Measurements from ENCODE around the gene SPOP.
"Not testable (repeated sequence)": the region's sequence is repeated elsewhere in the genome, so short reads cannot be mapped to it uniquely, and the experiment has no call there.

The SPOP gene

DNA sequence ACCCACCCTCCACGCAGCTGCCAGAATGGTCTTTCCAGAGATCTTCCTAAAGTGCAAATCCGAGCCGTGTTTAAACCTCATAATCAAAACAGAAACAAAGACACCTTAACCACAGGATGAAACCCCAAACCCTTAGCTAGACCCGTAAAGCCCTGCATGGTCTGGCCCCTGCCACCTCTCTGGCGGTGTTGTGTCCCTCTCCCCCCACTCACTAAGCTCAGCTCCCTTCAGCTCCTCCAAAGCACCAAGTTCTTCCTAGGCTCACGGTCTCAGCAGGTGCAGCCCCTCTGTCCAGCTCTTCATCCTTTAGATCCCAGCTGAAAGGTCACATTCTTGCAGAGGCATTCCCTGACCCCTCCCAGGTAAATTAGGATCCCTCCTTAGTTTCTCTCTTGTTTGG, 106.6 kb downstream of the SPOP start:
- TF ChIP-seq, protein P1, sequence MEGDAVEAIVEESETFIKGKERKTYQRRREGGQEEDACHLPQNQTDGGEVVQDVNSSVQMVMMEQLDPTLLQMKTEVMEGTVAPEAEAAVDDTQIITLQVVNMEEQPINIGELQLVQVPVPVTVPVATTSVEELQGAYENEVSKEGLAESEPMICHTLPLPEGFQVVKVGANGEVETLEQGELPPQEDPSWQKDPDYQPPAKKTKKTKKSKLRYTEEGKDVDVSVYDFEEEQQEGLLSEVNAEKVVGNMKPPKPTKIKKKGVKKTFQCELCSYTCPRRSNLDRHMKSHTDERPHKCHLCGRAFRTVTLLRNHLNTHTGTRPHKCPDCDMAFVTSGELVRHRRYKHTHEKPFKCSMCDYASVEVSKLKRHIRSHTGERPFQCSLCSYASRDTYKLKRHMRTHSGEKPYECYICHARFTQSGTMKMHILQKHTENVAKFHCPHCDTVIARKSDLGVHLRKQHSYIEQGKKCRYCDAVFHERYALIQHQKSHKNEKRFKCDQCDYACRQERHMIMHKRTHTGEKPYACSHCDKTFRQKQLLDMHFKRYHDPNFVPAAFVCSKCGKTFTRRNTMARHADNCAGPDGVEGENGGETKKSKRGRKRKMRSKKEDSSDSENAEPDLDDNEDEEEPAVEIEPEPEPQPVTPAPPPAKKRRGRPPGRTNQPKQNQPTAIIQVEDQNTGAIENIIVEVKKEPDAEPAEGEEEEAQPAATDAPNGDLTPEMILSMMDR (IDR thresholded peaks at IDR 0.05; ENCODE audit: low read depth, low read length) = no peak
- H3K4me3 ChIP-seq (ENCODE audit: low read depth, low read length) = no peak overlapping the region

DNA sequence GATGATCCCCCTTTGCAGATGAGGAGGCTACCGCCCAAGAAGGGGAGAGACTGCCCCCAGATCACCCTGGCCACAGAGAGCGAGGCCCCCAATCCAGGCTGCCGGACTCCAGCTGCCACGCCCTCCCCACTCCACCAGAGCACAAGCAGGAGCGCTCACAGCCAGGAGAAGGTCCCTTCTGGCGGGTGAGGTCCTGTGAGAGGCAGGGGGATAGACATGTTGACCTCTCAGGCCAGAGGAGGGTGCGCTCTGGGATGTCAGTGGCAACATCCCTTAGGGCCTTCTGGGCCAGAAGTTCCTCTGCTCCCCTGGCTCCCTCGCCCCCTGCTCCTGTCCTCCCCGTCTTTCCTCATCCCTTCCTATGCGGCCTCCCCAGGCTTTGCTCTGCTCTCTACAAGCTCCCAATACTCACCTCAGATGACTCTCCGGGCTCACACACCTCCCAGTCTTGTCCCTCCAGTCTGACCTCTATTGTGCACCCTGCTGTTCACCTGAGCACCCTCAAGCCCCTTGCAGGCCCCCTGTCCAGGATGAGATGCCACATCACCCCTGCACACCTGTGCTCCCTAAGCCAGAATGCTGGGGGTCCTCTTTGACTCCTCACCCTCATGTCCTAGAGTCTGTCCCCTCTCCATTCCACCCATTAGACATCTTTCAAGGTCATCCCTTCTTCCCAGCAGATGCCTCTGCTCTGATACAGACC, 107.2 kb downstream of the SPOP start:
- H3K4me3 ChIP-seq (ENCODE audit: low read depth, low read length) = no peak overlapping the region
- TF ChIP-seq, protein P1 (IDR thresholded peaks at IDR 0.05; ENCODE audit: low read depth, low read length) = no peak

DNA sequence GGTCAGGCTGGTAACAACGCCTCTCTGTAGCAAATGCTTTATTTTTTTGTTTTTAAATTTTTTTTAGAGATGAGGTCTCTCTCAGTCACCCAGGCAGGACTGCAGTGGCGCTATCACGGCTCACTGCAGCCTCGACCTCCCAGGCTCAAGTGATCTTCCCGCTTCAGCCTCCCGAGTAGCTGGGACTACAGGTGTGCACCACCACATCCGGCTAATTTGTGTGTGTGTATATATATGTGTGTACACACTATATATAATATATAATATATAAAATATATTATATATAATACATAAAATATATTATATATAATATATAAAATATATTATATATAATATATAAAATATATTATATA, 109.2 kb downstream of the SPOP start:
- H3K4me3 ChIP-seq (ENCODE audit: low read depth, low read length) = not testable (repeated sequence)

DNA sequence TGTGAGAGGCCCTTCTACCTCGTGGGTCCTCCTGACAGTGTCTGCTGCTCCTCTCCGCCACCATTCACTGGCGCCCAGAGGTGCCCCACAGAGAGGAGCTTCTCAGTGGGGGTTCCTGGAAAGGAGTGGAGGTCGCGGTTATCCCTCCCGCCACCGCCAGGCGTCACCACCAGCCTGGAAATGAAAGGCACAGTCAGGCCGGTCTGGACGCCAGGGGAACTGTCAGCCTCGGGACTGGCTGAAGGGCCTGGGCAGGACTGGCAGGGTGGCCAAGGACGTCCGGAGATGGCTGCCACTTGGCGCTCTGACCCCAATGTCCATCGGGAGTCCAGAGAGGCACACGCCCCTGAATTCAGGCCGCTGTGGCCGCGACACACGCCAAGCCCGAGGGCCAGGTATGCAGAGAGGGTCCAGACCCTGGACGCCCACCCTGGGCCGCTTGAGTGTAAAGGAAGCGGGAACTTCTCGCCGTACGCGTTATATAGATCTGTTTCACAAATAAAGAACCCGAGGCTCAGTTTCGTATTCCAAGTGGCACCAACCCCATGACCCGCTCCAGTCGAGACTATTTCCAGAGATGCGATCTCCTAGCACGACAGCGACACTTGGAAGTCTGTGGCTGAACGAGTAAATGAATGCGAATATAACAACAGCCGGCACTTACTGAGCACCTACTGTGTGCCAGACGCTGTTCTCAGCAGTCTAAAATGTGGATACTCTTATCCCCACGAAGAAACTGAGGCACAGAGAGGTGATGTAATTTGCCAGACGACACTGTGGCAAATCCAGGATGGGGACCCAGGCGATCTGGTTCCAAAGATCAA, 109.8 kb downstream of the SPOP start:
- peak overlapping the region; percentile 34 for H3K4me3 ChIP-seq (ENCODE audit: low read depth, low read length)
- TF ChIP-seq, protein P1 (IDR thresholded peaks at IDR 0.05; ENCODE audit: low read depth, low read length) = peak; percentile 96

DNA sequence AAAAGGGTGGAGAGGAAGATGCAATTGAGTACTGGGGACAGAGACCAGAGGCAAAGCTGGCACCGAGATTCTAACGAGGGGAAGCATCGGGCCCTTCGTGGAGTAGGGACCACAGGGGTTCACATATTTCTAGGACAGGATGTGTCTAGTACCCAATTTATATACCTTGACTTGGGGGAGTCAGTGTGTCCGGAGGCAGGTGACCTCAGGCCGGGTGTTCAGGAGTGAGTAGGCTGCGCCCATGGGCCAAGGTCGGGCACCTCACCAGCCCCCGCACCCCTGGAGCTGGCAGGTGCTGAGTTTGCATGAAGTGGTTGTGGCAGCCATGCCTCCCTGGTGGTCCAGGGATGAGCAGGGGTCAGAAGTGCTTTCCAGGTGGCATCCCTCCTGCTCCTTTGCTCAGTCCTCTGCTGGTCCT, 110.8 kb downstream of the SPOP start:
- TF ChIP-seq, protein P1 (IDR thresholded peaks at IDR 0.05; ENCODE audit: low read depth, low read length) = no peak

DNA sequence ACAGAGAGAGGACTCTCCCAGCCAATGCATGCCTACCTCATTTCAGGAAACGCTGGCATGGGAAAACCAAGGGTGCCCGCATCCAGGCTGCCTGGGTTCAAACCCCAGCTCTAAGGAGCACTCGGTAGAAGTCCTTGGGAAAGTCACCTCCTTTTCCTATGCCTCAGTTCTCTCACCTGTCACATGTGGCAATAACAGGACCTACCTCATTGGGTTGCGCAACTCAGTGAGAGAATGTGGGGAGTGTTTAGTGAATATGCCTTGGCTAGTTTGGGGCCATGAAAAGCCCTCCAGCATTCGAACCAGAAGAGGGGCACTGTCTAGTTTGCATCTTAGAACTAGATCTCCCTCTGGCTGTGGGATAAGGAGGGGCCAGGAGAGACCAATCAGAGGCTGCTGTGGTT, 111.2 kb downstream of the SPOP start:
- TF ChIP-seq, protein P1 (IDR thresholded peaks at IDR 0.05; ENCODE audit: low read depth, low read length) = no peak
- no peak overlapping the region for H3K4me3 ChIP-seq (ENCODE audit: low read depth, low read length)

More for the DNA sequence above, 110.8 kb downstream of the SPOP start:
- H3K4me3 ChIP-seq (ENCODE audit: low read depth, low read length) = no peak overlapping the region

DNA sequence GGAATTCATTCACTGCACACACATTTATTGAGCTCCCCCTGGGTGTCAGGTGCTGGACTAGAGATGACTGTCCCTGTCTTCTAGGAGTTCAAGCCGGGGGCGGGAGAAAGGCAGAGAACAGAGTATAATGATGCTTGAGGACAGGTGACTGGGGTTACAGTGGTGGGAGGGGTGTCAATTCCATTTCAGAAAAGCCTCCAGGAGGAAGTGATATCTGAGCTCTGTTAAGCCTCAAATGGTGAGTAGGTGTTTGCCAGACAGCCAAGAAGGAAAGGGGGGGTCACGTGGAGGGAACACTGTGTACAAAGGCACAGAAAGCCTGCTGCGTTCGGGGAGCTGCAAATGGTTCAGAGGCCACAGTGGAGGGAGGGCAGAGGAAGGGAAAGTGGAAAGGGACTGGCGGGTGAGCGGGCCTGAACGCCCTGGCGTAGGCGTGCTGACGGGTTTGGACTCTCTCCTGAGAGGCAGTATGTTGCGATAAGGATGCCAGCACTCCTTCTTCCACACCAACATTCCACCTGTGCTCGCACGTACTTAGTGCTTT, 111.9 kb downstream of the SPOP start:
- TF ChIP-seq, protein P1 (IDR thresholded peaks at IDR 0.05; ENCODE audit: low read depth, low read length) = no peak

More for the DNA sequence above, 111.9 kb downstream of the SPOP start:
- no peak overlapping the region for H3K4me3 ChIP-seq (ENCODE audit: low read depth, low read length)

Data from WI38 (cell line).